OCI-LY1 (cell line): ENCODE data around the gene PGAP1.

Experiments
- H2AFZ ChIP-seq: fragments of 200-600 bp; sonication (generic), shearing (Covaris generic); 2 replicates; pipeline ENCODE4 v1.6.0; 2014; ENCODE audit warnings: antibody characterized with exemption, mild to moderate bottlenecking, low read length
- H3F3A ChIP-seq: fragments of 200-600 bp; sonication (generic), shearing (Covaris generic); 2 replicates; pipeline ENCODE4 v1.6.0; 2014; ENCODE audit warnings: mild to moderate bottlenecking, antibody characterized with exemption, low read length, moderate library complexity; ENCODE audit not compliant: insufficient read depth
- H3K27ac ChIP-seq: fragments of 200-600 bp; sonication (generic); 2 replicates; pipeline ENCODE4 v1.5.1; 2014; ENCODE audit warnings: low read length, mixed run types, mild to moderate bottlenecking, low read depth; ENCODE audit not compliant: poor library complexity, severe bottlenecking
- H3K27me3 ChIP-seq: fragments of 200-600 bp; sonication (generic); 2 replicates; pipeline ENCODE4 v1.6.0; 2014; ENCODE audit warnings: antibody characterized with exemption, mild to moderate bottlenecking, low read length, moderate library complexity; ENCODE audit not compliant: insufficient read depth
- H3K36me3 ChIP-seq: fragments of 200-600 bp; sonication (generic); 2 replicates; pipeline ENCODE4 v1.6.1; 2014; ENCODE audit warnings: mild to moderate bottlenecking, antibody characterized with exemption, low read length, moderate library complexity, mixed read lengths; ENCODE audit not compliant: insufficient read depth
- H3K4me1 ChIP-seq: fragments of 200-600 bp; sonication (generic); 2 replicates; pipeline ENCODE4 v1.5.1; 2014; ENCODE audit warnings: mild to moderate bottlenecking, low read length, moderate library complexity; ENCODE audit not compliant: insufficient read depth, severe bottlenecking
- H3K4me2 ChIP-seq: fragments of 200-600 bp; sonication (generic), shearing (Covaris generic); 2 replicates; pipeline ENCODE4 v1.6.1; 2014; ENCODE audit warnings: low read length
- H3K4me3 ChIP-seq: fragments of 200-600 bp; sonication (generic); 2 replicates; pipeline ENCODE4 v1.5.1; 2014; ENCODE audit warnings: low read length, low read depth, mild to moderate bottlenecking, mixed read lengths; ENCODE audit not compliant: poor library complexity, severe bottlenecking
- H3K79me2 ChIP-seq: fragments of 200-600 bp; shearing (Covaris generic); 2 replicates; pipeline ENCODE4 v1.6.1; 2016; ENCODE audit warnings: mixed run types, low read length, mixed read lengths; ENCODE audit not compliant: insufficient read depth
- H3K9ac ChIP-seq: fragments of 200-600 bp; sonication (generic), shearing (Covaris generic); 2 replicates; pipeline ENCODE4 v1.6.1; 2014; ENCODE audit warnings: mild to moderate bottlenecking, low read length, mixed read lengths
- H3K9me2 ChIP-seq: fragments of 200-600 bp; sonication (generic), shearing (Covaris generic); 2 replicates; pipeline ENCODE4 v1.6.1; 2014; ENCODE audit warnings: low read depth, mild to moderate bottlenecking, low read length, mixed read lengths
- H3K9me3 ChIP-seq: fragments of 200-600 bp; shearing (Covaris generic); 2 replicates; pipeline ENCODE4 v1.6.1; 2014; ENCODE audit warnings: low read length, mixed read lengths
- H4K20me1 ChIP-seq: fragments of 200-600 bp; sonication (generic), shearing (Covaris generic); 2 replicates; pipeline ENCODE4 v1.6.0; 2016; ENCODE audit warnings: mild to moderate bottlenecking, low read length; ENCODE audit not compliant: insufficient read depth
- EZH2 ChIP-seq: fragments of 200-600 bp; sonication (generic), shearing (Covaris generic); IDR thresholded peaks from 2 replicates; pipeline ENCODE4 v1.8.0; 2017; ENCODE audit warnings: borderline replicate concordance, mixed run types, mild to moderate bottlenecking, antibody characterized with exemption, low read length, moderate library complexity, mixed read lengths
- TF ChIP-seq, protein P1 (sequence below): fragments of 200-600 bp; sonication (generic), shearing (Covaris generic); IDR thresholded peaks from 2 replicates; pipeline ENCODE4 v1.5.1; 2017; ENCODE audit warnings: mild to moderate bottlenecking, antibody characterized with exemption, low read length, moderate library complexity, mixed read lengths

PGAP1 gene

DNA sequence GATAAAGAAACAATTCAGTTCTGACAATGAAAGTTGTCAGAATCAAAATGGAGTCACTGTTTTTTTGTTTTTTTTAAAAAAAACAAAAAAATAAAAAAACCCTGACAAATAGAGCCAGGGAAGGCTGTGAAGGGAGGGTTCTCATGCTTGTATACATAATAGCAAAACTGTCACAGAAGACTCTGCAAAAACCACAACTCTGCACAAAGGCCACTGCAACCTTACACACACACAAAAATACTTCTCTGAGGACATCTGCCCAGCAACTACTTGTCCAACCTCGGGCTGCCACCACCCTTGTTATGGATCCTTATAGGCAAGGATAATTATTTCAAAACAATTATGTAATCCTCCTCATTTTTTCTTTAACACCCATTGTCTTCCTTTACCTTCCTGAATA lies 75.4 kb downstream of the PGAP1 start:
- H2AFZ ChIP-seq: no peak overlapping the region
- no peak overlapping the region for H3K4me2 ChIP-seq
- no peaks in the 10 kb centered on the region for H3K36me3 ChIP-seq
- no peaks in the 10 kb centered on the region for H3K79me2 ChIP-seq
- no peaks in the 10 kb centered on the region for H3K9me3 ChIP-seq
- no peak overlapping the region for H3K4me3 ChIP-seq
- no peaks in the 10 kb centered on the region for H3F3A ChIP-seq
- H4K20me1 ChIP-seq: no peaks in the 10 kb centered on the region
- H3K4me1 ChIP-seq: no peaks in the 10 kb centered on the region
- TF ChIP-seq, protein P1, sequence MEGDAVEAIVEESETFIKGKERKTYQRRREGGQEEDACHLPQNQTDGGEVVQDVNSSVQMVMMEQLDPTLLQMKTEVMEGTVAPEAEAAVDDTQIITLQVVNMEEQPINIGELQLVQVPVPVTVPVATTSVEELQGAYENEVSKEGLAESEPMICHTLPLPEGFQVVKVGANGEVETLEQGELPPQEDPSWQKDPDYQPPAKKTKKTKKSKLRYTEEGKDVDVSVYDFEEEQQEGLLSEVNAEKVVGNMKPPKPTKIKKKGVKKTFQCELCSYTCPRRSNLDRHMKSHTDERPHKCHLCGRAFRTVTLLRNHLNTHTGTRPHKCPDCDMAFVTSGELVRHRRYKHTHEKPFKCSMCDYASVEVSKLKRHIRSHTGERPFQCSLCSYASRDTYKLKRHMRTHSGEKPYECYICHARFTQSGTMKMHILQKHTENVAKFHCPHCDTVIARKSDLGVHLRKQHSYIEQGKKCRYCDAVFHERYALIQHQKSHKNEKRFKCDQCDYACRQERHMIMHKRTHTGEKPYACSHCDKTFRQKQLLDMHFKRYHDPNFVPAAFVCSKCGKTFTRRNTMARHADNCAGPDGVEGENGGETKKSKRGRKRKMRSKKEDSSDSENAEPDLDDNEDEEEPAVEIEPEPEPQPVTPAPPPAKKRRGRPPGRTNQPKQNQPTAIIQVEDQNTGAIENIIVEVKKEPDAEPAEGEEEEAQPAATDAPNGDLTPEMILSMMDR: no peak
- TF ChIP-seq EZH2: no peak
- H3K27me3 ChIP-seq: no peaks in the 10 kb centered on the region
- H3K27ac ChIP-seq: no peak overlapping the region
- no peak overlapping the region for H3K9ac ChIP-seq
- no peaks in the 10 kb centered on the region for H3K9me2 ChIP-seq

DNA sequence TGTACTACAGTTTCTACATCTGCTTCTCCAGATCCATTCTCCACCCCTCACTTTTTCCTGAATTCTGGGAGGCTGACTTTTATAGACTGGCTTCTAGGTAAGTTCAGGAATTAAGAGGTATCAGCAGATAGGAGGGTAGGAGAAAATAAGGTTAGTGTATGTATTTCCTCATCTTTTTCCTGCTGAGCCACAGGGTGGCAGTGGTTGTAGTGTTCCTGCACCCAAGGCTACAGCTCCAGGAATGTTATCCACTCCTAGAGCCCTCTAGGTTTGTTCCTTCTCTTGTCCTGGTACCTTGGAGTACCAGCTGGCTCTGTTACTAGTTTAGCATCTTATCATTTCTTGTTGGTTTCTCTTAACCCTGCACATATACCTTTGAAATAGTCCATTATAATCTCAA lies 76.6 kb downstream of the PGAP1 start:
- H3K4me3 ChIP-seq: no peak overlapping the region
- no peak overlapping the region for H2AFZ ChIP-seq
- H3K27ac ChIP-seq: no peak overlapping the region
- H3F3A ChIP-seq: no peaks in the 10 kb centered on the region
- no peaks in the 10 kb centered on the region for H3K27me3 ChIP-seq
- H3K36me3 ChIP-seq: no peaks in the 10 kb centered on the region
- no peak for TF ChIP-seq EZH2
- TF ChIP-seq, protein P1: peak; percentile 20; the same call in 1 of the 2 replicates
- H4K20me1 ChIP-seq: no peaks in the 10 kb centered on the region
- no peak overlapping the region for H3K9ac ChIP-seq
- H3K4me2 ChIP-seq: no peak overlapping the region
- H3K79me2 ChIP-seq: no peaks in the 10 kb centered on the region
- H3K9me3 ChIP-seq: no peaks in the 10 kb centered on the region
- no peaks in the 10 kb centered on the region for H3K4me1 ChIP-seq
- H3K9me2 ChIP-seq: no peaks in the 10 kb centered on the region

DNA sequence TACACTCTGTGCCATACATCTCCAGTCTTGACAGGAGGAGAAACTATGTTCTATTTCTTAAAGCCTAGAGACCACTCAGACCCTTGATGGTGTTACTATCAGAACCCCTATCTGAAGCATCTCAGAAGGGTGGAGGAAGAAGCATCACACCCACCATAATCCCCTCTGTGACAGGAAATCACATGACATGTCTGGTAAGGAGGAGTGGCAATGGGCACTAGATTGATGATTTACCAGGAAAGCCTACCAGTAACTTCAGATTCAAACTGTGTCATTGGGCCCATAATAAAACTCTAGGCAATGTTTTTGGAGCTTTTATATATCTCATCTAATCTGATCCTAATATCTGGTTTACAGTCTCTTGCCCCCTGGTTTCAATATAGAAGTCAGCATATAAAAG lies 80.2 kb downstream of the PGAP1 start:
- H3K79me2 ChIP-seq: no peaks in the 10 kb centered on the region
- H3F3A ChIP-seq: no peaks in the 10 kb centered on the region
- H3K4me3 ChIP-seq: no peak overlapping the region
- no peak overlapping the region for H2AFZ ChIP-seq
- no peak overlapping the region for H3K9ac ChIP-seq
- H3K27ac ChIP-seq: no peak overlapping the region
- H3K9me3 ChIP-seq: no peaks in the 10 kb centered on the region
- no peaks in the 10 kb centered on the region for H4K20me1 ChIP-seq
- TF ChIP-seq EZH2: no peak
- TF ChIP-seq, protein P1: no peak
- no peaks in the 10 kb centered on the region for H3K9me2 ChIP-seq
- no peak overlapping the region for H3K4me2 ChIP-seq
- no peaks in the 10 kb centered on the region for H3K36me3 ChIP-seq
- H3K4me1 ChIP-seq: no peaks in the 10 kb centered on the region
- H3K27me3 ChIP-seq: no peaks in the 10 kb centered on the region
